ENCODE data around the gene CLCN3.

Gene CLCN3

DNA sequence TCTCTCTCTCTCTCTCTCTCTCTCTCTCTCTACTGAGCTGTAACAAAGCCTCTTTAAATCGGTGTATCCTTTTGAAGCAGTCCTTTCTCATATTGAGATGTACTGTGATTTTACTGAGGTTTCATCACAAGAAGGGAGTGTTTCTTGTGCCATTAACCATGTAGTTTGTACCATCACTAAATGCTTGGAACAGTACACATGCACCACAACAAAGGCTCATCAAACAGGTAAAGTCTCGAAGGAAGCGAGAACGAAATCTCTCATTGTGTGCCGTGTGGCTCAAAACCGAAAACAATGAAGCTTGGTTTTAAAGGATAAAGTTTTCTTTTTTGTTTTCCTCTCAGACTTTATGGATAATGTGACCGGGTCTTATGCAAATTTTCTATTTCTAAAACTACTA, 100.2 kb downstream of the CLCN3 start:
- no peak for TF ChIP-seq EZH2 (optimal IDR thresholded peaks at IDR 0.05; ENCODE audit: low read depth, low read length)
- TF ChIP-seq EZH2phosphoT487 (IDR thresholded peaks at IDR 0.05; ENCODE audit: low read length) = no peak
- Histone ChIP-seq H2AFZ (ENCODE audit: low read length) (no peak overlapping the region), H3K9ac (ENCODE audit: low read length) (no peak overlapping the region), H3K79me2 (ENCODE audit: low read length) (no peaks in the 10 kb centered on the region), H3K27ac (ENCODE audit: low read length) (no peak overlapping the region), H3K4me2 (ENCODE audit: low read depth, low read length) (no peak overlapping the region), H3K27me3 (replicated peaks; ENCODE audit: insufficient read depth, low read length) (no peaks in the 10 kb centered on the region), H3F3A (ENCODE audit: insufficient read depth, low read length) (no peaks in the 10 kb centered on the region), H3K36me3 (replicated peaks; ENCODE audit: insufficient read depth, low read length) (no peaks in the 10 kb centered on the region), H3K9me3 (replicated peaks; ENCODE audit: insufficient read depth, low read length) (no peaks in the 10 kb centered on the region), H3K4me3 (ENCODE audit: low read length) (no peak overlapping the region), H4K20me1 (ENCODE audit: insufficient read depth, low read length) (no peaks in the 10 kb centered on the region), H3K9me2 (replicated peaks; ENCODE audit: insufficient read depth, low read length) (no peaks in the 10 kb centered on the region), H3K4me1 (ENCODE audit: low read length) (no peaks in the 10 kb centered on the region)
- no peak for DNase-seq

DNA sequence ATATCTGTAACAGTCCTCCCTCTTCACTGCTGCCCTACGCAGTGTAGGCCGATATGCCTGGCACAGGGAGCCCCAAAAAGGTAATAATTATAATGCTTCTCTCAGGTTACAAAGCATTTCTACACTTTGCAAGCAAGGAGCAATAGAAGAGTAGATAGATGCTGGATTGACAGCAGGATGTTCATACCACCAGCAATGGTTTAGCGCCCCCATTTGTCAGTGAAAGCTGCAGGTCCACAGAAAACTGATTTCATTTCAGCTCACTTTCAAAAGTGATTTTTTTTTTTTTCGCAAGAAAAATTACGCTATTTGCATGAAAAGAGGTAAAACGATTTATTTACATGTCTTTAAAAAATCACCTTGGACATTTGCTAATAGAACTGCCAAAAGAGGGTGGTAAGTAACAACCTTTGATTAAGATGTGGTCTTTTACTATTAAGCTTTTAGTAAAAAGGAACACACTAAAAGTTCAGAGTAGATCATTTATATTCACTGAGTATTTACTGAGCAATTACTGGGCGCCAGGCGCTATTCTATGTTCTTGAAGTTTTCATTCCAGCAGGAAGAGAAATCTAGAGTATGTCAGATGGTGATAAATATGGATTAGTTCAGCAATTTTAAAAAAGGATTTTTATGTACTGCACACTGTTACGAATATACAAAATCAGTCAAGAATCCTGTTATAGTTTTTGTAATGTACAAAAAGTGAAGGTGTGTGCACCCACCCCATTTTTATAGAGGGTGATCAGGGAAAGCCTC, 103.0 kb downstream of the CLCN3 start:
- Histone ChIP-seq H3K4me2 (ENCODE audit: low read depth, low read length) (no peak overlapping the region), H3K4me1 (ENCODE audit: low read length) (peaks cover 11% of the 10 kb centered on the region; the same call in 1 of the 2 replicates)

DNA sequence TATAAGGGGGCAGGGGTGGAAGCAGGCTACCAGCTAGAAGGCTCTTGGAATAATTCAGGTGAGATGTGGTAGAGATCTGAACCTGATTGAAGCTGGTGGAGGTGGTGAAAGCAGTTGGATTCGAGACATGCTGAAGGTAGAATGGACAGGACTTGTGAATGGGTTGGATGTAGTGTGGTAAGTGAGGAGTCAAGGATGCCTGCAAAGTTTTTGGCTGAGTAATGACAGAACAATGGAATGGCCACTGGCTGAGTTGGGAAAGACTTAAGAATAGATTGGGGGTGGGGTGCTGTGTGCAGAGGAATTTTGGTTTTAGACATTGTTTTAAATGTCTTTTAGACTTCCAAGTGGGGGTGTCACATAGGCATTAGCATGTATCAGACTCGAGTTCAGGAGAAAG, 103.9 kb downstream of the CLCN3 start:
- no peak overlapping the region for H3K9ac ChIP-seq (ENCODE audit: low read length)
- no peaks in the 10 kb centered on the region for H4K20me1 ChIP-seq (ENCODE audit: insufficient read depth, low read length)
- no peaks in the 10 kb centered on the region for H3K9me2 ChIP-seq (replicated peaks; ENCODE audit: insufficient read depth, low read length)
- TF ChIP-seq, protein P1, sequence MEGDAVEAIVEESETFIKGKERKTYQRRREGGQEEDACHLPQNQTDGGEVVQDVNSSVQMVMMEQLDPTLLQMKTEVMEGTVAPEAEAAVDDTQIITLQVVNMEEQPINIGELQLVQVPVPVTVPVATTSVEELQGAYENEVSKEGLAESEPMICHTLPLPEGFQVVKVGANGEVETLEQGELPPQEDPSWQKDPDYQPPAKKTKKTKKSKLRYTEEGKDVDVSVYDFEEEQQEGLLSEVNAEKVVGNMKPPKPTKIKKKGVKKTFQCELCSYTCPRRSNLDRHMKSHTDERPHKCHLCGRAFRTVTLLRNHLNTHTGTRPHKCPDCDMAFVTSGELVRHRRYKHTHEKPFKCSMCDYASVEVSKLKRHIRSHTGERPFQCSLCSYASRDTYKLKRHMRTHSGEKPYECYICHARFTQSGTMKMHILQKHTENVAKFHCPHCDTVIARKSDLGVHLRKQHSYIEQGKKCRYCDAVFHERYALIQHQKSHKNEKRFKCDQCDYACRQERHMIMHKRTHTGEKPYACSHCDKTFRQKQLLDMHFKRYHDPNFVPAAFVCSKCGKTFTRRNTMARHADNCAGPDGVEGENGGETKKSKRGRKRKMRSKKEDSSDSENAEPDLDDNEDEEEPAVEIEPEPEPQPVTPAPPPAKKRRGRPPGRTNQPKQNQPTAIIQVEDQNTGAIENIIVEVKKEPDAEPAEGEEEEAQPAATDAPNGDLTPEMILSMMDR (IDR thresholded peaks at IDR 0.05; ENCODE audit: low read length) = no peak
- no peak for TF ChIP-seq EZH2 (optimal IDR thresholded peaks at IDR 0.05; ENCODE audit: low read depth, low read length)
- TF ChIP-seq EZH2phosphoT487 (IDR thresholded peaks at IDR 0.05; ENCODE audit: low read length) = no peak
- peaks cover 11% of the 10 kb centered on the region; the same call in 1 of the 2 replicates for H3K4me1 ChIP-seq (ENCODE audit: low read length)
- H3K36me3 ChIP-seq (replicated peaks; ENCODE audit: insufficient read depth, low read length) = no peaks in the 10 kb centered on the region
- H3F3A ChIP-seq (ENCODE audit: insufficient read depth, low read length) = no peaks in the 10 kb centered on the region; the same call in 1 of the 2 replicates
- H3K27me3 ChIP-seq (replicated peaks; ENCODE audit: insufficient read depth, low read length) = no peaks in the 10 kb centered on the region
- H2AFZ ChIP-seq (ENCODE audit: low read length) = no peak overlapping the region
- H3K79me2 ChIP-seq (ENCODE audit: low read length) = no peaks in the 10 kb centered on the region
- no peaks in the 10 kb centered on the region for H3K9me3 ChIP-seq (replicated peaks; ENCODE audit: insufficient read depth, low read length)
- no peak overlapping the region for H3K4me2 ChIP-seq (ENCODE audit: low read depth, low read length)
- no peak overlapping the region for H3K4me3 ChIP-seq (ENCODE audit: low read length)
- H3K27ac ChIP-seq (ENCODE audit: low read length) = no peak overlapping the region
- no peak for DNase-seq

More for the DNA sequence above, 103.0 kb downstream of the CLCN3 start:
- no peaks in the 10 kb centered on the region for H3K36me3 ChIP-seq (replicated peaks; ENCODE audit: insufficient read depth, low read length)
- no peaks in the 10 kb centered on the region for H3K9me3 ChIP-seq (replicated peaks; ENCODE audit: insufficient read depth, low read length)
- TF ChIP-seq, protein P1 (IDR thresholded peaks at IDR 0.05; ENCODE audit: low read length) = no peak
- TF ChIP-seq EZH2 (optimal IDR thresholded peaks at IDR 0.05; ENCODE audit: low read depth, low read length) (no peak), EZH2phosphoT487 (IDR thresholded peaks at IDR 0.05; ENCODE audit: low read length) (no peak)
- no peaks in the 10 kb centered on the region for H3K79me2 ChIP-seq (ENCODE audit: low read length)
- H3F3A ChIP-seq (ENCODE audit: insufficient read depth, low read length) = no peaks in the 10 kb centered on the region; the same call in 1 of the 2 replicates
- no peak overlapping the region for H2AFZ ChIP-seq (ENCODE audit: low read length)
- H3K4me3 ChIP-seq (ENCODE audit: low read length) = no peak overlapping the region
- H3K27ac ChIP-seq (ENCODE audit: low read length) = no peak overlapping the region
- H4K20me1 ChIP-seq (ENCODE audit: insufficient read depth, low read length) = no peaks in the 10 kb centered on the region
- no peaks in the 10 kb centered on the region for H3K9me2 ChIP-seq (replicated peaks; ENCODE audit: insufficient read depth, low read length)
- no peak for DNase-seq
- H3K9ac ChIP-seq (ENCODE audit: low read length) = no peak overlapping the region
- H3K27me3 ChIP-seq (replicated peaks; ENCODE audit: insufficient read depth, low read length) = no peaks in the 10 kb centered on the region

DNA sequence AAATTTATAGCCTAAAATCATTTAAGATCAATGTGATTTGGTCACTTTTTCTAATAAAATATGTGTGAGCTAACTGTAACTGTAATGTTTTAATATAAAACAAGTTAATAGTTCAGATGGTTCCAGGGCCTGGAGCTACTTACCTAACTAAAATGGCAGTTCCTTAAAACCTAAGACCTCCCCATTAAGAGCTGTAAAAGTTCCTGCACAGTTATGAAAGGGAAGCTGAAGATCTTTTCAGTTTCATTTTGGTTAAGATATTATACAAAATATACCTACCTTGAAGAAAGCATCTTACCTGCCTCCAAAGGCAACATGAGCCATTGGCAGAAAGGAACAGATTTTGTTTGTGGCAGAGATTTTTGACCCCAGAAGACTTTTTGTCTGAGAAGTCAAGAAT, 107.2 kb downstream of the CLCN3 start:
- H3K79me2 ChIP-seq (ENCODE audit: low read length) = no peaks in the 10 kb centered on the region
- peaks cover 11% of the 10 kb centered on the region; the same call in 1 of the 2 replicates for H3K4me1 ChIP-seq (ENCODE audit: low read length)
- no peaks in the 10 kb centered on the region for H3K27me3 ChIP-seq (replicated peaks; ENCODE audit: insufficient read depth, low read length)
- no peaks in the 10 kb centered on the region for H3K9me3 ChIP-seq (replicated peaks; ENCODE audit: insufficient read depth, low read length)
- no peak overlapping the region for H3K9ac ChIP-seq (ENCODE audit: low read length)
- H3K9me2 ChIP-seq (replicated peaks; ENCODE audit: insufficient read depth, low read length) = no peaks in the 10 kb centered on the region
- no peak overlapping the region for H3K4me2 ChIP-seq (ENCODE audit: low read depth, low read length)
- H3K27ac ChIP-seq (ENCODE audit: low read length) = no peak overlapping the region
- TF ChIP-seq, protein P1 (IDR thresholded peaks at IDR 0.05; ENCODE audit: low read length) = no peak
- TF ChIP-seq EZH2phosphoT487 (IDR thresholded peaks at IDR 0.05; ENCODE audit: low read length) (no peak), EZH2 (optimal IDR thresholded peaks at IDR 0.05; ENCODE audit: low read depth, low read length) (no peak)
- H2AFZ ChIP-seq (ENCODE audit: low read length) = no peak overlapping the region
- no peak overlapping the region for H3K4me3 ChIP-seq (ENCODE audit: low read length)
- H4K20me1 ChIP-seq (ENCODE audit: insufficient read depth, low read length) = no peaks in the 10 kb centered on the region
- DNase-seq = peak; percentile 26
- H3K36me3 ChIP-seq (replicated peaks; ENCODE audit: insufficient read depth, low read length) = no peaks in the 10 kb centered on the region
- H3F3A ChIP-seq (ENCODE audit: insufficient read depth, low read length) = no peaks in the 10 kb centered on the region; the same call in 1 of the 2 replicates
